HEK293 (cell line): ENCODE results near the gene NTN4.
A peak's percentile ranks its signal among the peaks of the same experiment; 100 is the strongest.

Source experiments
- CTCF ChIA-PET: fragments of 350-600 bp; formaldehyde crosslinking; extraction: SDS; loops from one replicate; lab custom pipeline; 2021; ENCODE audit warnings: antibody characterized with exemption; lab: Yijun Ruan, JAX
- POLR2A ChIA-PET: fragments of 300-600 bp; formaldehyde crosslinking; extraction: SDS; loops from one replicate; lab custom pipeline; 2020; ENCODE audit warnings: antibody characterized with exemption, inconsistent platforms; lab: Yijun Ruan, JAX
- H3K27ac ChIP-seq: fragments of 200-500 bp; sonication (Bioruptor generic); 2 replicates; pipeline ENCODE4 v1.5.1; 2014; ENCODE audit warnings: low read depth, low read length, control low read depth, inconsistent platforms; ENCODE audit errors: extremely low read depth
- H3K36me3 ChIP-seq, 2 experiments: fragments of 200-500 bp in 1 of 2; sonication (Bioruptor generic) in 1 of 2; 1 replicate in 1 of 2; 2 replicates in 1 of 2; pipeline ENCODE4 v1.5.1; 2014 to 2017; ENCODE audit warnings: inconsistent platforms in 2 of 2, low read length in 2 of 2; ENCODE audit not compliant: control insufficient read depth in 2 of 2, insufficient read depth in 1 of 2
- H3K4me1 ChIP-seq: fragments of 200-500 bp; sonication (Bioruptor generic); 2 replicates; pipeline ENCODE4 v1.5.1; 2014; ENCODE audit warnings: mild to moderate bottlenecking, low read length, inconsistent platforms; ENCODE audit not compliant: control insufficient read depth, insufficient read depth
- H3K4me3 ChIP-seq: 2 replicates; pipeline ENCODE4 v1.5.1; 2011; ENCODE audit warnings: low read depth, mild to moderate bottlenecking, control low read depth, low read length, moderate library complexity
- H3K9me3 ChIP-seq: fragments of 200-500 bp; sonication (Bioruptor generic); 2 replicates; pipeline ENCODE4 v1.5.1; 2014; ENCODE audit warnings: low read depth, low read length, inconsistent platforms; ENCODE audit not compliant: control insufficient read depth, insufficient read depth
- BCL11A ChIP-seq: fragments of 450-650 bp; formaldehyde crosslinking; IDR thresholded peaks from 2 replicates; pipeline ENCODE4 v1.5.1; 2016; ENCODE audit warnings: low read depth, missing biosample characterization, missing genetic modification characterization
- GLIS1 ChIP-seq: fragments of 450-650 bp; formaldehyde crosslinking; IDR thresholded peaks from 2 replicates; pipeline ENCODE4 v1.5.1; 2016; ENCODE audit warnings: missing biosample characterization, missing genetic modification characterization
- HOXD13 ChIP-seq: sonication (generic); formaldehyde crosslinking; IDR thresholded peaks from 2 replicates; pipeline ENCODE4 v1.8.0; 2022; ENCODE audit warnings: missing genetic modification reagents, borderline replicate concordance
- KLF8 ChIP-seq: fragments of 450-650 bp; formaldehyde crosslinking; IDR thresholded peaks from 2 replicates; pipeline ENCODE4 v1.5.1; 2016; ENCODE audit warnings: missing biosample characterization, missing genetic modification characterization
- SETDB1 ChIP-seq: IDR thresholded peaks from one replicate; pipeline ENCODE4 v1.6.1; 2017; ENCODE audit warnings: mild to moderate bottlenecking, low read length, moderate library complexity, mixed read lengths; ENCODE audit not compliant: insufficient read length
- YY1 ChIP-seq: fragments of 450-650 bp; formaldehyde crosslinking; IDR thresholded peaks from 2 replicates; pipeline ENCODE4 v1.5.1; 2018; ENCODE audit warnings: missing biosample characterization, missing genetic modification characterization
- ZBTB20 ChIP-seq: fragments of 450-650 bp; formaldehyde crosslinking; IDR thresholded peaks from 2 replicates; pipeline ENCODE4 v1.5.1; 2016; ENCODE audit warnings: missing biosample characterization, missing genetic modification characterization
- ZEB2 ChIP-seq: fragments of 450-650 bp; formaldehyde crosslinking; IDR thresholded peaks from 2 replicates; pipeline ENCODE4 v1.5.1; 2016; ENCODE audit warnings: missing biosample characterization, missing genetic modification characterization
- ZFP37 ChIP-seq: fragments of 450-650 bp; formaldehyde crosslinking; IDR thresholded peaks from 2 replicates; pipeline ENCODE4 v1.5.1; 2016; ENCODE audit warnings: missing biosample characterization, missing genetic modification characterization
- ZFP69B ChIP-seq: fragments of 450-650 bp; formaldehyde crosslinking; IDR thresholded peaks from 2 replicates; pipeline ENCODE4 v1.5.1; 2016; ENCODE audit warnings: missing biosample characterization, missing genetic modification characterization
- ZIC2 ChIP-seq: fragments of 450-650 bp; formaldehyde crosslinking; IDR thresholded peaks from 2 replicates; pipeline ENCODE4 v1.5.1; 2016; ENCODE audit warnings: missing biosample characterization, missing genetic modification characterization
- ZNF140 ChIP-seq: fragments of 450-650 bp; formaldehyde crosslinking; IDR thresholded peaks from 2 replicates; pipeline ENCODE4 v1.5.1; 2016; ENCODE audit warnings: missing biosample characterization, missing genetic modification characterization
- ZNF146 ChIP-seq: fragments of 450-650 bp; formaldehyde crosslinking; IDR thresholded peaks from 2 replicates; pipeline ENCODE4 v1.5.1; 2016; ENCODE audit warnings: missing biosample characterization, missing genetic modification characterization
- ZNF169 ChIP-seq: fragments of 450-650 bp; formaldehyde crosslinking; IDR thresholded peaks from 2 replicates; pipeline ENCODE4 v1.5.1; 2016; ENCODE audit warnings: missing biosample characterization, missing genetic modification characterization
- ZNF174 ChIP-seq: fragments of 450-650 bp; formaldehyde crosslinking; IDR thresholded peaks from 2 replicates; pipeline ENCODE4 v1.5.0; 2017; ENCODE audit warnings: missing biosample characterization, mild to moderate bottlenecking, missing genetic modification characterization
- ZNF24 ChIP-seq: fragments of 450-650 bp; formaldehyde crosslinking; IDR thresholded peaks from 2 replicates; pipeline ENCODE4 v1.5.1; 2016; ENCODE audit warnings: missing biosample characterization, missing genetic modification characterization
- ZNF266 ChIP-seq: fragments of 450-650 bp; formaldehyde crosslinking; IDR thresholded peaks from 2 replicates; pipeline ENCODE4 v1.5.1; 2016; ENCODE audit warnings: missing biosample characterization, missing genetic modification characterization, low read depth
- ZNF654 ChIP-seq: fragments of 450-650 bp; formaldehyde crosslinking; IDR thresholded peaks from 2 replicates; pipeline ENCODE4 v1.5.1; 2016; ENCODE audit warnings: low read depth, missing biosample characterization, missing genetic modification characterization
- ZNF670 ChIP-seq: fragments of 450-650 bp; formaldehyde crosslinking; IDR thresholded peaks from 2 replicates; pipeline ENCODE4 v1.5.1; 2016; ENCODE audit warnings: missing biosample characterization, missing genetic modification characterization, low read depth
- ZNF692 ChIP-seq: fragments of 450-650 bp; formaldehyde crosslinking; IDR thresholded peaks from 2 replicates; pipeline ENCODE4 v1.5.1; 2016; ENCODE audit warnings: missing biosample characterization, missing genetic modification characterization
- ZNF785 ChIP-seq: fragments of 450-650 bp; formaldehyde crosslinking; IDR thresholded peaks from 2 replicates; pipeline ENCODE4 v1.5.1; 2016; ENCODE audit warnings: missing biosample characterization, missing genetic modification characterization
- ZSCAN23 ChIP-seq: fragments of 450-650 bp; formaldehyde crosslinking; IDR thresholded peaks from 2 replicates; pipeline ENCODE4 v1.5.1; 2016; ENCODE audit warnings: missing biosample characterization, missing genetic modification characterization
- TF ChIP-seq, protein P1 (sequence below): fragments of 450-650 bp; formaldehyde crosslinking; IDR thresholded peaks from 2 replicates; pipeline ENCODE4 v1.5.1; 2017; ENCODE audit warnings: missing biosample characterization, missing genetic modification characterization

NTN4 gene

DNA sequence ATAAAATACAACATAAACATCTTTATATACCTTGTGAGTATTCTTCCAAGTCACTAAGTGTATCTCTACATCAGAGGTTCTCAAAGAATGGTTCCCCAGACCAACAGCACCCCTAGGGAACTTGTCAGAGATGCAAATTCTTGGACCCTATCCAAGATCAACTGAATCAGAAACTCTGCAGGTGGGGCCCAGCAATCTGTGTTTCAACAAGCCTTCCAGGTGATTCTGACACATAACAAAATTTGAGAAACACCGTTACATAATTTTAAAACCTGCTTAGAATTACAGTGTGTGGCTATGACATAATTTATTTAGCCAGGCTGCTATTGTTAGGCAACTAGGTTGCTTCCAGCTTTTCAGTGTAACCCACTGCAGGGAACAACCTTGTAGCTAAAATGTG is 49.8 kb downstream of the NTN4 start:
- TF ChIP-seq GLIS1 (tag by site-specific recombination) (0 out of 2 replicates have a peak, but pooled peaks have one; percentile 22), ZNF692 (tag by site-specific recombination) (peak; percentile 86), ZBTB20 (tag by site-specific recombination) (peak; percentile 90), ZFP69B (tag by site-specific recombination) (0 out of 2 replicates have a peak, but pooled peaks have one; percentile 46), ZFP37 (no peak)
- POLR2A ChIA-PET = no interaction called here
- no peak overlapping the region for H3K4me3 ChIP-seq
- no peak overlapping the region for H3K27ac ChIP-seq
- H3K9me3 ChIP-seq = no peaks in the 10 kb centered on the region
- CTCF ChIA-PET = interaction anchor here (0.6 kb wide), 1 partner anchor 116 kb away, joined by 3 read pairs; no protein-coding TSS in a partner anchor
- no peaks in the 10 kb centered on the region for H3K36me3 ChIP-seq
- H3K4me1 ChIP-seq = peaks cover 4% of the 10 kb centered on the region

DNA sequence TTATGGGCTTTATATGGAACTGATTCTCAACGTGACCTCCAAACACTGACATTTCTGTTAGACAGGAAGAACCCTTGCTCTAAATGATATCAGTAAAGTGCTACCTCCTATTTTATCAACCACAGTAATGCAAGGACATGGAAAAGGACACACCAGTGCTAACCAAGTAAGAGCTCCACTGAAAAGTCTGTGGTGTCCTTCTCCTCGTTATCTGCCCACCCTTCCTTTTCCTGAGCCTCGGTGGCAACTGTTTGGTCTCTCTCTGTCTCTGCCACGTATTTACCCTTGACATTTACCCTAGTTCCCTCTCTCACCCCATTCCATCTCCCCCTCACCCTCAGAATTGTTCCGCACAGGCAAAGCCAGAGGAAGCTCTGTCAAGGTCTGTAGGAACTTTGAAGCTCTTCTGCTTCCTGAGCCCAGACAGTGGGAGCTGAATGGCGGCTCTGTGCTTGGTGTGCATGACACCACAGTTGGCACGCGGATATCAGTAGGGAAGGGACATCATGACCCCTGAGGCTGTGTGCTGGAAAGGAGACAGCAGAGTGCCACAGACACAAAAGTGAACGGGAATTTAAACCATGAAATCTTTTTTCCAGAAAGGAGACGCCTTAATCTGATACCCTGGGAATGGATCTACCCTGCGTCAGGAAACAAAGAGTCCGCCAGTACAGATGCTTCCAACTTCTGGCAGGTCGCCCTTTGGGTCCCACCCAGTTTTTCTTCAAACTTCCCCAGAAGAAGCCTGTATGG is 50.8 kb downstream of the NTN4 start:
- Histone ChIP-seq H3K9me3 (no peaks in the 10 kb centered on the region), H3K4me1 (peaks cover 4% of the 10 kb centered on the region), H3K4me3 (no peak overlapping the region), H3K27ac (no peak overlapping the region), H3K36me3 (no peaks in the 10 kb centered on the region)
- CTCF ChIA-PET = no interaction called here
- TF ChIP-seq ZNF174 (tag by site-specific recombination) (no peak), ZNF670 (tag by site-specific recombination) (no peak), ZNF140 (tag by site-specific recombination) (no peak), BCL11A (tag by site-specific recombination) (no peak), ZNF654 (tag by site-specific recombination) (no peak), ZNF785 (tag by site-specific recombination) (no peak), ZBTB20 (tag by site-specific recombination) (no peak), YY1 (tag by site-specific recombination) (no peak), ZNF169 (no peak), ZNF146 (no peak), ZIC2 (tag by site-specific recombination) (no peak), ZEB2 (tag by site-specific recombination) (no peak)
- POLR2A ChIA-PET = no interaction called here

DNA sequence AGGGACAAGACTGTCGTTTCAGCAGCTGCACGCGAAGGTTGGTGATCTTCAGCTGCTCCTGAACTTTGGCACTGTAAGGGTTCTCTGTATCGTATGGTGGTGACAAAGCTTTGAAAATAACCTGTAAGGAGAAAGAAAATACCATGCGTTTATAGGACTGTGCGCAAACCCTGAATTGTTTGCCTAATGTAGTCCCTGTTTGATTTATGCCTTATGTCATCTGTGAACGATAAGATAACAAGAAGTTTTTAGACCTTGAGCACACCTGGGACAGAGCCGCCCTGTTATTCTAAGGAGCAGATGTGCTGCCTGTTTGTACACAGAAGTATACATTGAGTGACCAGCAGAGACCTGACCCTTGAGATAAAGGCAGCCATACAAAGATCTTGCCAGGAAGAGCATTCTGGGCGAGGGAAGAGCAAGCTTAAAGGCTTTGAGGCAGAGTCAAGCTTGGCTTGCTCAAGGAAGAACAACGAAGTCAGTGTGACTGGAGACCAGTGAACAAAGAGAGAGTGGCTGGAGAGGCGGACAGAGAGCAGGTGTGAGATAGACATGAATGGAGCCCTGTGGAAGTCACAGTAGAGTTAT is 52.4 kb downstream of the NTN4 start:
- TF ChIP-seq ZNF24 (tag by site-specific recombination) (no peak), ZSCAN23 (no peak), HOXD13 (CRISPR knock-in tag) (no peak), ZNF266 (tag by site-specific recombination) (no peak), ZIC2 (tag by site-specific recombination) (no peak), KLF8 (tag by site-specific recombination) (no peak), SETDB1 (no peak)
- TF ChIP-seq, protein P1, sequence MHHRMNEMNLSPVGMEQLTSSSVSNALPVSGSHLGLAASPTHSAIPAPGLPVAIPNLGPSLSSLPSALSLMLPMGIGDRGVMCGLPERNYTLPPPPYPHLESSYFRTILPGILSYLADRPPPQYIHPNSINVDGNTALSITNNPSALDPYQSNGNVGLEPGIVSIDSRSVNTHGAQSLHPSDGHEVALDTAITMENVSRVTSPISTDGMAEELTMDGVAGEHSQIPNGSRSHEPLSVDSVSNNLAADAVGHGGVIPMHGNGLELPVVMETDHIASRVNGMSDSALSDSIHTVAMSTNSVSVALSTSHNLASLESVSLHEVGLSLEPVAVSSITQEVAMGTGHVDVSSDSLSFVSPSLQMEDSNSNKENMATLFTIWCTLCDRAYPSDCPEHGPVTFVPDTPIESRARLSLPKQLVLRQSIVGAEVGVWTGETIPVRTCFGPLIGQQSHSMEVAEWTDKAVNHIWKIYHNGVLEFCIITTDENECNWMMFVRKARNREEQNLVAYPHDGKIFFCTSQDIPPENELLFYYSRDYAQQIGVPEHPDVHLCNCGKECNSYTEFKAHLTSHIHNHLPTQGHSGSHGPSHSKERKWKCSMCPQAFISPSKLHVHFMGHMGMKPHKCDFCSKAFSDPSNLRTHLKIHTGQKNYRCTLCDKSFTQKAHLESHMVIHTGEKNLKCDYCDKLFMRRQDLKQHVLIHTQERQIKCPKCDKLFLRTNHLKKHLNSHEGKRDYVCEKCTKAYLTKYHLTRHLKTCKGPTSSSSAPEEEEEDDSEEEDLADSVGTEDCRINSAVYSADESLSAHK (tag by site-specific recombination) = no peak
- Histone ChIP-seq H3K36me3 (no peaks in the 10 kb centered on the region), H3K9me3 (no peaks in the 10 kb centered on the region), H3K4me1 (peaks cover 8% of the 10 kb centered on the region), H3K27ac (no peak overlapping the region), H3K4me3 (no peak overlapping the region)
- CTCF ChIA-PET = no interaction called here
- POLR2A ChIA-PET = no interaction called here
